Measurements from ENCODE around the gene CHD2.
"Not testable (repeated sequence)": the region's sequence is repeated elsewhere in the genome, so short reads cannot be mapped to it uniquely, and the experiment has no call there.

CHD2 gene

DNA sequence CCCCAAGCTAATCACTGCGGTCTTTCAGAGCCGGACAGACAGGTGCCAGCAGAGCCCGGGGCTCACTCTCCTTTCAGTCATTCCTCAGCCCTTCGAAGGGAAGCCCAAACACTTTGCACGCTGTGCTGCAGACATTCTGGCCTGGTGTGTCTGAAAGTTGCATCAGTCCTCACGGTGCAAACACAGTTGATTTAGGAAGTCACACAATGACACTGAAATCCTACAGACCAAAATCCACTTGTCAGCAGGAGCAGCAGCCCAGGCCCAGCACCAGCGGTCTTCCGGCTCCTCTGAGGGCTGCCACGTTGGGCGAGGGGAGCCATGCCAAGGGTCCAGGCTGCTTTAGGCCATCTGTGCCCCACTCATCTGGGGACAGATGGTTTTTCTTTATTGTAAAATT is 127.3 kb downstream of the CHD2 start:
- FAIRE-seq = no peak
- TF ChIP-seq POLR2A (IDR thresholded peaks at IDR 0.05; ENCODE audit: low read depth, low read length) (0 out of 2 replicates have a peak, but pooled peaks have one; percentile 16), PAX5 (IDR thresholded peaks at IDR 0.05; ENCODE audit: insufficient read depth, low read length, severe bottlenecking) (no peak), POU2F2 (IDR thresholded peaks at IDR 0.05; ENCODE audit: low read depth, low read length) (no peak), POLR2AphosphoS5 (IDR thresholded peaks at IDR 0.05; ENCODE audit: low read depth, low read length) (no peak; the same call in 1 of the 2 replicates), SPI1 (IDR thresholded peaks at IDR 0.05; ENCODE audit: low read depth, low read length) (no peak), TAF1 (IDR thresholded peaks at IDR 0.05; ENCODE audit: low read depth, low read length) (no peak)
- DNase-seq (ENCODE audit: insufficient read length, low spot score) = no peak

DNA sequence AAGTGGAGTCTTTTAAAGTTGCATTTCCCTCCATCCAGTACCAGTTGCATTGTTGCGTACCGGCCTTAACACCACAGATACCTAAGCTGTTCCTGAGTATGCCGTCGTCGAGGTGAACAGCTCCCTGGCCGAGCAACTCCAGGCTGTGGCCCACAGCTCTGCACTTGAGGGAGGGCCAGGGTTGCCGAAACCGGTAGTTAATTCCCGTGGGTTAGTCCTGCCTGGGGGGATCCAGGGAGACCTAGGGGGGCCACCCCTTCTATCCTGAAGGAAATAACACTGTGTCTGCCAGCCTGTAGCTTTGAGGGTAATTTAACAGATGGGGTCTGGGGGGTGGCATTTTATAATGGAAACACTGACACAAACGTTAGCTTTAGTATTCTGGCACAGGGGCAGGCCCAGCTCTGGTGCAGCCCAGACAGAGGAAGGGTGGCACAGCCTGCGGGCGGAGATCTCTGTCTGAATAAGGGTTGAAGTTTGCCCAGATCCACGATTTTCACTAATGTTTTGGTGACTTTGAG is 128.0 kb downstream of the CHD2 start:
- TF ChIP-seq POU2F2 (IDR thresholded peaks at IDR 0.05; ENCODE audit: low read depth, low read length) (no peak), POLR2AphosphoS5 (IDR thresholded peaks at IDR 0.05; ENCODE audit: low read depth, low read length) (no peak; the same call in 1 of the 2 replicates), SPI1 (IDR thresholded peaks at IDR 0.05; ENCODE audit: low read depth, low read length) (no peak), TAF1 (IDR thresholded peaks at IDR 0.05; ENCODE audit: low read depth, low read length) (no peak)
- FAIRE-seq (peak; percentile 55), DNase-seq (ENCODE audit: insufficient read length, low spot score) (no peak)

DNA sequence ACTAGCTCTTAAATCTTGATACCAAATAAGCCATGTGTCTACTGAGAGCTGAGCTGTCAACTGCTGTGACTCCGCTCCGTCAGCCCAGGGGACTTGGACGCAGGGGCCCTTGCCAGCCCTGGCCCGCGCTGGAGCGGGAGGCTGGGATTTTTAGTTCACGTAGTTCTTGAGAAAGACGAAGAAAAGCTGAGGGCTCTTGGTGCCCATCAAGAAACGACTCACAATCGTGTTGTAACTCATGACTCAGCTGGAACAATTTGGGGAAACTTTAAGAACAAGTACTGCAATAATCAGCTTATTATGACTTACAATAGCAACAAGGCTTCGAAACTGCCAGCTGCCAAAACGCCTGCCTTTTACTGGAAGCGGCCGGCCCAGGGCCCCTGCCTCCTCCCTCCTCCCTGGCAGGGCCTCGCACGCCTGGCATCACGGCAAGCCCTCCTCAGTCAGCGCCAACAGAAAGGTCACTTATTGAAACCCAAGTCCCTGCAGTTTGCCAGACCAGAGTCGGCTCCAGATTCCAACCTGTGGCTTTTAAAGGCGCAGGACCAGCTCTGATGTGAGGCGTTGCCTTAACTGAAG is 128.6 kb downstream of the CHD2 start:
- FAIRE-seq (no peak), DNase-seq (ENCODE audit: insufficient read length, low spot score) (no peak)
- TF ChIP-seq SPI1 (IDR thresholded peaks at IDR 0.05; ENCODE audit: low read depth, low read length) (no peak), TAF1 (IDR thresholded peaks at IDR 0.05; ENCODE audit: low read depth, low read length) (no peak), POU2F2 (IDR thresholded peaks at IDR 0.05; ENCODE audit: low read depth, low read length) (no peak), PAX5 (IDR thresholded peaks at IDR 0.05; ENCODE audit: insufficient read depth, low read length, severe bottlenecking) (no peak), POLR2A (IDR thresholded peaks at IDR 0.05; ENCODE audit: low read depth, low read length) (no peak; the same call in 1 of the 2 replicates), POLR2AphosphoS5 (IDR thresholded peaks at IDR 0.05; ENCODE audit: low read depth, low read length) (no peak; the same call in 1 of the 2 replicates)

DNA sequence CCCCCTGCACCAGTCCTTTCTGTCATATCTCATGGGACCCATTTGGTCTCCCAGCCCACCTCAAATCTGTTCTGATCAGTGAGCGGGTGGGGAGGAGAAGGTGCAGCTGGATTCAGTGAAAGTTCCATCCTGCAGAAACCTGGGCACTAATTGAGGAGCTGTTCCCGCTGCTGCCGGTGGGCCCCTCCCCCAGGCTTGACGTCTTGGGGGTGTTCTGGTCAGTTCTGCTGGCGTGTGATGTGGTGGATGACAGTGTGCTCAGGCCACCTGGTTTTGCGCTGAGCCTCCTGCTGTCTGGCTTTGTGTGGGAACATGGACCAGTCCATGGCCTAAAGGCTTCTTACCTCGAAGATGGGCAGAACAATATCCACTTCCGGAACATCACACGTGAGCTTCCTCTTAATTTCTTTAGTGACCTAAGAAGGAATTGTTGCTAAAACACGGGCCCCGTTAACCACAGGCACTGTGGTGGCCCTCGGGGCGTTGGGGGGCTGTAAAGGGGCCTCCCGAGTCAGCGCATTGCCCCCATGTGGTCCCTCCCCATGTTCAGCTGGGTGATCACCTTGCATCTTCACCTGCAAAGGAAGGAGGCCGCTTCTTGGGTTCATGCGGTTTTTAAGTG is 129.2 kb downstream of the CHD2 start:
- FAIRE-seq (no peak), DNase-seq (ENCODE audit: insufficient read length, low spot score) (no peak)
- TF ChIP-seq POLR2AphosphoS5 (IDR thresholded peaks at IDR 0.05; ENCODE audit: low read depth, low read length) (no peak), SPI1 (IDR thresholded peaks at IDR 0.05; ENCODE audit: low read depth, low read length) (no peak), POLR2A (IDR thresholded peaks at IDR 0.05; ENCODE audit: low read depth, low read length) (no peak), TAF1 (IDR thresholded peaks at IDR 0.05; ENCODE audit: low read depth, low read length) (no peak), POU2F2 (IDR thresholded peaks at IDR 0.05; ENCODE audit: low read depth, low read length) (no peak), PAX5 (IDR thresholded peaks at IDR 0.05; ENCODE audit: insufficient read depth, low read length, severe bottlenecking) (no peak)

DNA sequence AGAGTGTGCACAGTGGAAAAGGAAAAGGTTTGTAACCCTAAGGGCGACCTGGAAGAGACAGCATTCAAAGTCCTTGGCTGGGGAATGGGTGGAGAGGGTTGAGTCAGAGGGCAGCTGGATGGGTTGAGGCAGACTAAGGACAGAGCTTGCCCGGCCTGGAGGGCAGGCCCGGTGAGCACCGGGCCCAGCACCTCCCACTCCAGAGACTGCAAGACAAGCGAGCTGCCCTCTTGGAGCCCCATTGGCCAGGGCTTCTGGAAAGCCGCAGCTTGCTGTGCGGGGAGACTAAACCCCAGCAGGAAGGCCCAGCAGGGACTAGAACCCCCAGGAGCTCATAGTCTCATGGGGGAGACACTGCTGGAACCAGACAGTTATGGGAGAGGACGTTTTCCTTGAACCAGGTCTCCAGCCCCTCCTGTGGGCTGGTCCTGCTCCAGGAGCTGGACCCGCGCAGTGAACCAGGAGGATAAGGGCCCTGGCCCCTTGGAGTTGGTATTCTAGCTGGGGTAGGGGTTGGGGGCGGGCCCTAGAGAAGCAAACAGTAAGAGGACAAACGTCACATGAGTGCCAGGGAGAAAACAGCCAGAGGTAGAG is 129.8 kb downstream of the CHD2 start:
- no peak for TF ChIP-seq PAX5 (IDR thresholded peaks at IDR 0.05; ENCODE audit: insufficient read depth, low read length, severe bottlenecking)
- TF ChIP-seq TAF1 (IDR thresholded peaks at IDR 0.05; ENCODE audit: low read depth, low read length) = no peak
- TF ChIP-seq SPI1 (IDR thresholded peaks at IDR 0.05; ENCODE audit: low read depth, low read length) = no peak
- TF ChIP-seq POLR2A (IDR thresholded peaks at IDR 0.05; ENCODE audit: low read depth, low read length) = no peak
- no peak for TF ChIP-seq POLR2AphosphoS5 (IDR thresholded peaks at IDR 0.05; ENCODE audit: low read depth, low read length)
- no peak for TF ChIP-seq POU2F2 (IDR thresholded peaks at IDR 0.05; ENCODE audit: low read depth, low read length)
- FAIRE-seq = no peak
- no peak for DNase-seq (ENCODE audit: insufficient read length, low spot score)

DNA sequence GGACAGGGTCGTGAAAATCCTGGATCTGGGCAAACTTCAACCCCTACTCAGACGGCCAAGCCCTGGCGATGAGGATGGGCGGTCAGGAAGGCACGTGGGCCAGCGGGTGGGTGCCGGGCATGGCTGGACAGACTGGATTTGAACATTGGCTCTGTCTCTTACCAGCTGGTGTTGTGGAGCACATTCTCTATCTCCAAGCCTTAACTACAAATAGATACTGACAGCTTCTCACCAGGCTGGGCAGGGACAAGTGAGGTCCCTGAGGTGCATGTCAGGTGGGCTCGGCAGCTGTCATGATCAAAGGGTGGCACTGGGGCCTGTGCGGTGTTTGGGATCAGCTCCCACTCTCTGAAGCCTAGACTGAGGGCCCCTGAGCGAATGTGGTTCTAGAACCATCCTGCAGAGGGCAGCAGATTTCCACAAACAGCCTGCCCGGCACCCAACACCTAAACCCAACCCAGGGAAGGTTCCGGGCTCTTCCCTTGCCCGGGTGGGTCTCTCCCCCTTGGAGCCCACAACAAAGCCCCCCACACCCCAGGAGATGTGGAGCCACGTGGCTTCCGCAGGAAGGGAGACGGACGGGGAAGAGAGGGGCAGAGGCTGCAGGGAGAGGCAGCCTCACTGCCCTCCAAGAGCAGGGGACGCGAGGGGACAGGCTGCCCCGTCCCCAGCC is 130.4 kb downstream of the CHD2 start:
- peak; percentile 88 for FAIRE-seq
- TF ChIP-seq PAX5 (IDR thresholded peaks at IDR 0.05; ENCODE audit: insufficient read depth, low read length, severe bottlenecking) (no peak), POU2F2 (IDR thresholded peaks at IDR 0.05; ENCODE audit: low read depth, low read length) (no peak), TAF1 (IDR thresholded peaks at IDR 0.05; ENCODE audit: low read depth, low read length) (no peak), SPI1 (IDR thresholded peaks at IDR 0.05; ENCODE audit: low read depth, low read length) (no peak), POLR2AphosphoS5 (IDR thresholded peaks at IDR 0.05; ENCODE audit: low read depth, low read length) (no peak), POLR2A (IDR thresholded peaks at IDR 0.05; ENCODE audit: low read depth, low read length) (no peak)
- peak; percentile 81 for DNase-seq (ENCODE audit: insufficient read length, low spot score)

DNA sequence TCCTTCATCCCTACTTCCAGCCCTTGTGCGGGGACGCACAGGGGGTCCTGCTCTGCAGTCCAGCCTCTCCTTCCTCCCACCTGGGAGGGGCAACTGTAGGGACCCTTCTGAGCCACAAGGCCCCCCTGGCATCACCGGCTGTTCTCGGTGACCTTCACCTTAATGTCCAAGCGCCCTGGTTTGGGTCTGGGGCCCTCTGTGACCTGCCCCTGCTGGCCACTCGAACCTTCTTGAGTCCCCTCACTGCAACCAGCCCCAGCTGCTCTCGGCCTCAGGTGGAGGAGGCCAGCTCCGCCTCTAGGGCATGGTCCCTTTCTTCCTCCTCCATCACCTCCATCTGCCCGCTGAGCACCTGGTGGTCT is 131.0 kb downstream of the CHD2 start:
- DNase-seq (ENCODE audit: insufficient read length, low spot score) (no peak), FAIRE-seq (no peak)
- TF ChIP-seq TAF1 (IDR thresholded peaks at IDR 0.05; ENCODE audit: low read depth, low read length) (no peak), POU2F2 (IDR thresholded peaks at IDR 0.05; ENCODE audit: low read depth, low read length) (no peak), PAX5 (IDR thresholded peaks at IDR 0.05; ENCODE audit: insufficient read depth, low read length, severe bottlenecking) (no peak), SPI1 (IDR thresholded peaks at IDR 0.05; ENCODE audit: low read depth, low read length) (no peak), POLR2AphosphoS5 (IDR thresholded peaks at IDR 0.05; ENCODE audit: low read depth, low read length) (no peak), POLR2A (IDR thresholded peaks at IDR 0.05; ENCODE audit: low read depth, low read length) (no peak)

DNA sequence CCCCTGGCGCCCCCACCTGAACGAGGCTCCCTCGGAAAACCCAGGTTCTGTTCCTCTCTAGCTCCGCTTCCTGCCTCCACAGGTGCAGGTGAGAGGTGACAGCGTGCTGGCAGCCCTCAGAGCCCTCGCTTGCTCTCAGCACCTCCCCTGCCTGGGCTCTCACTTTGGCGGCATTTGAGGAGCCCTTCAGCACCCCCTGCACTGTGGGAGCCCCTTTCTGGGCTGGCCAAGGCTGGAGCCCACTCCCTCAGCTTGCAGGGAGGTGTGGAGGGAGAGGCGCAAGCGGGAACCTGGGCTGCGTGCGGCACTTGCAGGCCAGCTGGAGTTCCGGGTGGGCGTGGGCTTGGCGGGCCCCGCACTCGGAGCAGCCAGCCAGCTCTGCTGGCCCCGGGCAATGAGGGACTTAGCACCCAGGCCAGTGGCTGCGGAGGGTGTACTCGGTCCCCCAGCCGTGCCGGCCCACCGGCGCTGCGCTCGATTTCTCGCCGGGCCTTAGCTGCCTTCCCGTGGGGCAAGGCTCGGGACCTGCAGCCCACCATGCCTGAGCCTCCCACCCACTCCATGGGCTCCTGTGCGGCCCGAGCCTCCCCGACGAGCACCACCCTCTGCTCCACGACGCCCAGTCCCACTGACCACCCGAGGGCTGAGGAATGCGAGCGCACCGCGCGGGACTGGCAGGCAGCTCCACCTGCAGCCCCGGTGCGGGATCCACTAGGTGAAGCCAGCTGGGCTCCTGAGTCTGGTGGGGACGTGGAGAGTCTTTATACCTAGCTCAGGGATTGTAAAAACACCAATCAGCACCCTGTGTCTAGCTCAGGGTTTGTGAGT is 131.6 kb downstream of the CHD2 start:
- not testable (repeated sequence) for FAIRE-seq; DNase-seq (ENCODE audit: insufficient read length, low spot score)

DNA sequence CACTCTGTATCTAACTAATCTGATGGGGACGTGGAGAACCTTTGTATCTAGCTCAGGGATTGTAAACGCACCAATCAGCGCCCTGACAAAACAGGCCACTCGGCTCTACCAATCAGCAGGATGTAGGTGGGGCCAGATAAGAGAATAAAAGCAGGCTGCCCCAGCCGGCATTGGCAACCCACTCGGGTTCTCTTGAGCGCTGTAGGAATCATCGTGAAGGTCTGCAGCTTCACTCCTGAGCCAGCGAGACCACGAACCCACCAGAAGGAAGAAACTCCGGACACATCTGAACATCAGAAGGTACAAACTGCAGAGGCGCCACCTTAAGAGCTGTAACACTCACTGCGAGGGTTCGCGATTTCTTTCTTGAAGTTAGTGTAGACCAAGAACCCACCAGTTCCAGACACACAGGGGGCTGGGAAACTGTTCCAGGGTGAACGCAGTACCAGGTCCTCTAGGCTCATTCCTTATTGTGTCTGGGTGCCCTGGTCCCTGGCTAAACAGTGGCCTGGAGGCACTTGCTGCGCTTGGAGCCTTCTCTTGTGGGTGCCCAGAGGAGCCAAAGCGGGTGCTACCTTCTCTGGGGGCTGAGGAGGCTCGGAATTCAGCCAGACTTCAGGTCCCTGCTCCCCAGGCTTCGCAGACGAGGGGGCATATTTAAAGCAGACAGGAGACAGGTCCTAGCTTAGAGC is 132.5 kb downstream of the CHD2 start:
- not testable (repeated sequence) for DNase-seq (ENCODE audit: insufficient read length, low spot score); FAIRE-seq
